Endothelial cell of umbilical vein (primary cell): ENCODE data around the gene MEIG1. TPM values are rescaled to one million over a fixed set of nuclear protein-coding genes. Genes with fewer than 3 reads are reported as not detected.

Source experiments
- BruUV-seq: library from RNA; stranded (reverse); fragments of 400-500 nt; replicated peaks from 2 replicates; lab custom pipeline; 2021; lab: Mats Ljungman, UMichigan
- CTCF ChIA-PET: fragments of 300-600, 350-600 bp; sonication (Branson Sonifier 250); formaldehyde crosslinking; loops from one replicate; lab custom pipeline; 2021; ENCODE audit warnings: antibody characterized with exemption, inconsistent platforms; lab: Charles Lee
- POLR2A ChIA-PET: fragments of 300-600, 350-600 bp; sonication (Branson Sonifier 250); formaldehyde crosslinking; loops from one replicate; lab custom pipeline; 2021; ENCODE audit warnings: antibody characterized with exemption, inconsistent platforms; lab: Charles Lee
- DNase-seq: peaks from one replicate; pipeline ENCODE4 v3.0.0-alpha.2; 2011; ENCODE audit warnings: low read depth, low spot score
- FAIRE-seq: peaks from 2 replicates; lab custom pipeline; 2011; peaks lifted over from hg19 to GRCh38; lab: Jason Lieb, UNC
- H2AFZ ChIP-seq: 2 replicates; pipeline ENCODE4 v1.6.0; 2012; ENCODE audit warnings: low read depth, low read length, control low read depth, inconsistent platforms
- H3K27ac ChIP-seq: 2 replicates; pipeline ENCODE4 v1.5.1; 2011; ENCODE audit warnings: low read depth, mild to moderate bottlenecking, control low read depth, low read length, moderate library complexity; ENCODE audit not compliant: insufficient read depth
- H3K27me3 ChIP-seq, 2 experiments: 2 replicates each; pipeline versions ENCODE4 v1.6.0 to v1.6.1; 2011; ENCODE audit warnings: low read length in 2 of 2, mixed read lengths in 1 of 2; ENCODE audit not compliant: control insufficient read depth in 2 of 2, insufficient read depth in 2 of 2
- H3K36me3 ChIP-seq, 2 experiments: 2 replicates in 1 of 2; 3 replicates in 1 of 2; pipeline ENCODE4 v1.5.1; 2011; ENCODE audit warnings: low read length in 2 of 2, mild to moderate bottlenecking in 1 of 2, moderate library complexity in 1 of 2; ENCODE audit not compliant: control insufficient read depth in 2 of 2, insufficient read depth in 2 of 2; ENCODE audit errors: extremely low read depth in 1 of 2
- H3K4me1 ChIP-seq: 3 replicates; pipeline ENCODE4 v1.5.1; 2011; ENCODE audit warnings: mild to moderate bottlenecking, low read length; ENCODE audit not compliant: control insufficient read depth, insufficient read depth; ENCODE audit errors: extremely low read depth
- H3K4me2 ChIP-seq: 2 replicates; pipeline ENCODE4 v1.6.1; 2011; ENCODE audit warnings: low read length, control low read depth, mixed read lengths; ENCODE audit not compliant: insufficient read depth
- H3K4me3 ChIP-seq, 3 experiments: fragments of 200-600 bp in 1 of 3; sonication (generic), shearing (Covaris generic) in 1 of 3; replicated peaks in 1 of 3; 2 replicates each; pipeline ENCODE4 v1.5.1; 2011 to 2016; ENCODE audit warnings: control low read depth in 3 of 3, low read length in 3 of 3, mild to moderate bottlenecking in 2 of 3, inconsistent platforms in 1 of 3, low read depth in 1 of 3, moderate library complexity in 1 of 3; ENCODE audit not compliant: insufficient read depth in 1 of 3
- H3K79me2 ChIP-seq: 2 replicates; pipeline ENCODE4 v1.6.0; 2012; ENCODE audit warnings: low read length, inconsistent platforms; ENCODE audit not compliant: control insufficient read depth, insufficient read depth
- H3K9ac ChIP-seq: replicated peaks from 2 replicates; pipeline ENCODE3; 2011; ENCODE audit warnings: low read length, control low read depth; ENCODE audit not compliant: insufficient read depth; ENCODE audit errors: extremely low read depth
- H3K9me1 ChIP-seq: replicated peaks from 3 replicates; pipeline ENCODE4 v1.6.0; 2011; ENCODE audit warnings: mild to moderate bottlenecking, low read length; ENCODE audit not compliant: control insufficient read depth, insufficient read depth; ENCODE audit errors: extremely low read depth
- H3K9me3 ChIP-seq: replicated peaks from 2 replicates; pipeline ENCODE4 v1.5.1; 2012; ENCODE audit warnings: low read length, inconsistent platforms; ENCODE audit not compliant: control insufficient read depth, insufficient read depth
- H4K20me1 ChIP-seq: replicated peaks from 2 replicates; pipeline ENCODE3; 2011; ENCODE audit warnings: mild to moderate bottlenecking, low read length; ENCODE audit not compliant: control insufficient read depth, insufficient read depth; ENCODE audit errors: extremely low read depth
- EZH2 ChIP-seq: IDR thresholded peaks from 2 replicates; pipeline ENCODE4 v1.6.1; 2012; ENCODE audit warnings: borderline replicate concordance, low read depth, mild to moderate bottlenecking, moderate library complexity, low read length, inconsistent platforms; ENCODE audit not compliant: severe bottlenecking
- FOS ChIP-seq: IDR thresholded peaks from 2 replicates; pipeline ENCODE4 v1.6.1; 2011; ENCODE audit warnings: mild to moderate bottlenecking, low read length, moderate library complexity, borderline replicate concordance; ENCODE audit not compliant: insufficient read depth
- GATA2 ChIP-seq: IDR thresholded peaks from 2 replicates; pipeline ENCODE4 v1.7.0; 2011; ENCODE audit warnings: low read depth, mild to moderate bottlenecking, moderate library complexity, mixed read lengths, low read length; ENCODE audit not compliant: insufficient read length, insufficient read depth
- JUN ChIP-seq: IDR thresholded peaks from 2 replicates; pipeline ENCODE4 v1.6.1; 2011; ENCODE audit warnings: borderline replicate concordance, low read depth; ENCODE audit not compliant: insufficient read length, insufficient read depth
- MYC ChIP-seq: IDR thresholded peaks from one replicate; pipeline ENCODE4 v1.6.1; 2011; ENCODE audit warnings: mild to moderate bottlenecking, low read depth, low read length
- POLR2A ChIP-seq: IDR thresholded peaks from 2 replicates; pipeline ENCODE4 v1.6.1; 2012; ENCODE audit warnings: low read depth, mild to moderate bottlenecking, control low read depth, low read length
- POLR2AphosphoS5 ChIP-seq: IDR thresholded peaks from 2 replicates; pipeline ENCODE4 v1.6.1; 2012; ENCODE audit warnings: low read depth, mild to moderate bottlenecking, control low read depth, low read length, moderate library complexity; ENCODE audit not compliant: insufficient read depth
- dilution Hi-C: fragments of 300-500 bp; cut with MboI; formaldehyde crosslinking; loops from one replicate; pipeline ENCODE4 v1.15.0; 2019; ENCODE audit warnings: low sequenced_read_pairs; ENCODE audit not compliant: extremely low pct_ligation_motif_present
- intact Hi-C: fragments of 100-400 bp; cut with micrococcal nuclease; formaldehyde crosslinking; loops from one replicate; pipeline ENCODE4 v1.10.0; 2022
- polyA plus RNA-seq, 4 experiments: library from polyadenylated mRNA; depleted of rRNA in 3 of 4; stranded (reverse) in 3 of 4; unstranded in 1 of 4; fragments of >200 nt; gene quantifications; 2 replicates each; pipeline versions ENCODE4 v1.2.1 to v1.2.3, GENCODE V29; 2011 to 2012; ENCODE audit warnings: missing spikeins in 1 of 4
- total RNA-seq: library from RNA; stranded (reverse); gene quantifications from 2 replicates; pipeline ENCODE4 v1.2.3, GENCODE V29; 2021
- TF ChIP-seq, protein P1 (sequence below), 2 donors: IDR thresholded peaks; 1 replicate in 1 of 2; 2 replicates in 1 of 2; pipeline ENCODE4 v1.5.1; 2011; ENCODE audit warnings: low read length in 2 of 2, mild to moderate bottlenecking in 2 of 2, moderate library complexity in 2 of 2, control low read depth in 1 of 2, inconsistent platforms in 1 of 2, low read depth in 1 of 2; ENCODE audit not compliant: insufficient read depth in 1 of 2; ENCODE audit errors: extremely low read depth in 1 of 2
- TF ChIP-seq, protein P2 (sequence below): IDR thresholded peaks from 2 replicates; pipeline ENCODE4 v1.6.1; 2011; ENCODE audit not compliant: insufficient read depth, insufficient read length

The MEIG1 gene
- total and polyA plus RNA-seq, 2 donors (not counting 3 experiments of a cell fraction or from before 2014, with no cell fraction given): 0.23 TPM; not detected in 1

DNA sequence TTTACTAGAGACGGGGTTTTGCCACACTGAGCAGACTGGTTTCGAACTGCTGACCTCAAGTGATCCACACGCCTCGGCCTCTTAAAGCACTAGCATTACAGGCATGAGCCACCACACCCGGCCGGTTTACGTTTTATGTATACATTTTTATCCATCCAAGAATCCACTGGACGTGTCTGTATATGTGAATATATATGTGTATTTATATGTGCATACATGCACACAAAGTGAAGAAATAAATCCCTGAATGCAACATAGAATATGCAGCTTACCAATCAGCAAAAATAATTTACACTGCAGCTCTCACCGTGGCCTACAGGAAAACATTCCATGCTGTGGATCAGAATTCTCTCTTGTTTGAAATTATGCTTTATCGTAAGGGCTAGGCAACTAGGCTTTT lies 28.6 kb upstream of the MEIG1 start:
- intact Hi-C loops (no loop called here), dilution Hi-C loops (no loop called here)
- BruUV-seq: no TSS peak
- Histone ChIP-seq H3K9me3 (no peaks in the 10 kb centered on the region), H3K79me2 (no peaks in the 10 kb centered on the region), H3K27ac (no peak overlapping the region), H3K9me1 (no peaks in the 10 kb centered on the region), H3K4me3 (no peak overlapping the region), H3K4me2 (no peak overlapping the region), H3K4me1 (no peaks in the 10 kb centered on the region), H4K20me1 (peaks cover 2% of the 10 kb centered on the region), H3K36me3 (peaks cover 7 to 9% of the 10 kb centered on the region in 2 experiments), H2AFZ (no peak overlapping the region), H3K9ac (no peak overlapping the region), H3K27me3 (no peaks in the 10 kb centered on the region)
- CTCF ChIA-PET: interaction anchor here (0.6 to 1.0 kb wide), 2 partner anchors 24 to 114 kb away, joined by 3 read pairs; no protein-coding TSS in a partner anchor
- DNase-seq (no peak), FAIRE-seq (no peak)
- TF ChIP-seq, protein P1, sequence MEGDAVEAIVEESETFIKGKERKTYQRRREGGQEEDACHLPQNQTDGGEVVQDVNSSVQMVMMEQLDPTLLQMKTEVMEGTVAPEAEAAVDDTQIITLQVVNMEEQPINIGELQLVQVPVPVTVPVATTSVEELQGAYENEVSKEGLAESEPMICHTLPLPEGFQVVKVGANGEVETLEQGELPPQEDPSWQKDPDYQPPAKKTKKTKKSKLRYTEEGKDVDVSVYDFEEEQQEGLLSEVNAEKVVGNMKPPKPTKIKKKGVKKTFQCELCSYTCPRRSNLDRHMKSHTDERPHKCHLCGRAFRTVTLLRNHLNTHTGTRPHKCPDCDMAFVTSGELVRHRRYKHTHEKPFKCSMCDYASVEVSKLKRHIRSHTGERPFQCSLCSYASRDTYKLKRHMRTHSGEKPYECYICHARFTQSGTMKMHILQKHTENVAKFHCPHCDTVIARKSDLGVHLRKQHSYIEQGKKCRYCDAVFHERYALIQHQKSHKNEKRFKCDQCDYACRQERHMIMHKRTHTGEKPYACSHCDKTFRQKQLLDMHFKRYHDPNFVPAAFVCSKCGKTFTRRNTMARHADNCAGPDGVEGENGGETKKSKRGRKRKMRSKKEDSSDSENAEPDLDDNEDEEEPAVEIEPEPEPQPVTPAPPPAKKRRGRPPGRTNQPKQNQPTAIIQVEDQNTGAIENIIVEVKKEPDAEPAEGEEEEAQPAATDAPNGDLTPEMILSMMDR (IDR thresholded peaks at IDR 0.05; ENCODE audit: extremely low read depth in 1 of 2, insufficient read depth in 1 of 2, low read depth in 1 of 2, low read length in 2 of 2): no peak
- no peak for TF ChIP-seq JUN
- TF ChIP-seq FOS: no peak
- no peak for TF ChIP-seq EZH2
- TF ChIP-seq POLR2AphosphoS5: no peak
- no peak for TF ChIP-seq POLR2A
- TF ChIP-seq, protein P2, sequence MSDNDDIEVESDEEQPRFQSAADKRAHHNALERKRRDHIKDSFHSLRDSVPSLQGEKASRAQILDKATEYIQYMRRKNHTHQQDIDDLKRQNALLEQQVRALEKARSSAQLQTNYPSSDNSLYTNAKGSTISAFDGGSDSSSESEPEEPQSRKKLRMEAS: no peak
- no peak for TF ChIP-seq GATA2
- TF ChIP-seq MYC: no peak
- POLR2A ChIA-PET: no interaction called here
